ENCODE data around the gene CHRNB4. TPM values are rescaled to one million over a fixed set of nuclear protein-coding genes. Genes with fewer than 3 reads are reported as not detected.

The CHRNB4 gene
- total RNA-seq, 2 donors from 2014 or later: not detected

Other genes with a start within 250 kb of the CHRNB4 start
- 10 to 100 TPM; 14.5 to 16.3 TPM for gene IREB2, start 203.0 kb downstream of the CHRNB4 start, total RNA-seq
- 10 to 100 TPM in 1 of 2 donors, 1 to 10 TPM in 1; 6.1 to 12.5 TPM for gene HYKK, start 133.6 kb downstream of the CHRNB4 start, total RNA-seq
- 10 to 100 TPM; 85.8 to 87.1 TPM for gene PSMA4, start 100.8 kb downstream of the CHRNB4 start, total RNA-seq
- under 1 TPM; 0.22 to 0.59 TPM for gene CHRNA5, start 75.7 kb downstream of the CHRNB4 start, total RNA-seq
- 1 to 10 TPM in 1 of 2 donors, not detected in 1; 1.7 TPM for gene CHRNA3, start 20.2 kb downstream of the CHRNB4 start, total RNA-seq
- 10 to 100 TPM; 20.8 to 39.2 TPM for gene ADAMTS7, start 170.3 kb upstream of the CHRNB4 start, total RNA-seq
- 100 to 1,000 TPM; 330 to 368 TPM for gene MORF4L1, start 231.7 kb upstream of the CHRNB4 start, total RNA-seq